ENCODE results near the gene WDR43.

WDR43 gene

DNA sequence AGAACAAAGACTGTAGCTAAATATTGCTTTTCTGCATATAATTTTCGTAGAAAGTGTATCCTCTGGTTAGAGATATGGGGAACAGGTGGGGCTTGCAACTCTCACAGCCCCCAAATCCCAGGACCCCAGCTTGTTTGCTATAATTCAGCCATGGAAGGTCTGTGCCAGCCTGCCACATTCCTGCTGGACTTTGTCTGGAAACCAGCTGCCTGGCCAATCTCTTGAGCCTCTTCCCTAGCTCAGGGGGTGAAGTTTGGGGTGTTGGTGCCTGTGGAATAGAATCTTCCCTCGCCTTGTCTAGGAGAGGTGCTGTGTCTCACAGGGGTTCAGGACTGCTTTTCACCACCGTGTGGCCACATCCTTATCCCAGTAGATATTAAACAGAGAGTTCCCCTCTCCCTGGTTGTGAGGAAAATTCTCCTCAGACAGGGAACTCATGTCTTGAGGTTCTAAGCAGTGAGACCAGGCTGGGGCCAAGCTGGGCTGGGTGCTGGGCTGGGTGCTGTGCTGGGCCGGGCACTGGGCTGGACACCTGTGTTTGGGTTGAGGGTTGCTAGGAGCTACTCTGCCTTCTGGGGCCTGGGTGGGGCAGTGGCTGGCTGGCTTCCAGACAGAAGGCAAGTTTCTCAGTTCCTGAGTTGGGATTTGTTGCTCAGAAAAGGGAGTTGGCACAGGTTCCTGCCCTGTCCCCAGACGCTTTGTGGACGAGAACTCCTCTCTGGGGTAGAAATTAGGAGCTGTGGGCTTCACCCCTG, 98.9 kb downstream of the WDR43 start:
- DNase-seq (ENCODE audit: low spot score): no peak

- DNase-seq (ENCODE audit: low spot score): no peak
Observed at GRCh38 chr2:28994074-28994473, 99.6 kb downstream of the WDR43 start.

GRCh38 chr2:28994679-28995078, 100.2 kb downstream of the WDR43 start:
- no peak for DNase-seq (ENCODE audit: low spot score)

DNA sequence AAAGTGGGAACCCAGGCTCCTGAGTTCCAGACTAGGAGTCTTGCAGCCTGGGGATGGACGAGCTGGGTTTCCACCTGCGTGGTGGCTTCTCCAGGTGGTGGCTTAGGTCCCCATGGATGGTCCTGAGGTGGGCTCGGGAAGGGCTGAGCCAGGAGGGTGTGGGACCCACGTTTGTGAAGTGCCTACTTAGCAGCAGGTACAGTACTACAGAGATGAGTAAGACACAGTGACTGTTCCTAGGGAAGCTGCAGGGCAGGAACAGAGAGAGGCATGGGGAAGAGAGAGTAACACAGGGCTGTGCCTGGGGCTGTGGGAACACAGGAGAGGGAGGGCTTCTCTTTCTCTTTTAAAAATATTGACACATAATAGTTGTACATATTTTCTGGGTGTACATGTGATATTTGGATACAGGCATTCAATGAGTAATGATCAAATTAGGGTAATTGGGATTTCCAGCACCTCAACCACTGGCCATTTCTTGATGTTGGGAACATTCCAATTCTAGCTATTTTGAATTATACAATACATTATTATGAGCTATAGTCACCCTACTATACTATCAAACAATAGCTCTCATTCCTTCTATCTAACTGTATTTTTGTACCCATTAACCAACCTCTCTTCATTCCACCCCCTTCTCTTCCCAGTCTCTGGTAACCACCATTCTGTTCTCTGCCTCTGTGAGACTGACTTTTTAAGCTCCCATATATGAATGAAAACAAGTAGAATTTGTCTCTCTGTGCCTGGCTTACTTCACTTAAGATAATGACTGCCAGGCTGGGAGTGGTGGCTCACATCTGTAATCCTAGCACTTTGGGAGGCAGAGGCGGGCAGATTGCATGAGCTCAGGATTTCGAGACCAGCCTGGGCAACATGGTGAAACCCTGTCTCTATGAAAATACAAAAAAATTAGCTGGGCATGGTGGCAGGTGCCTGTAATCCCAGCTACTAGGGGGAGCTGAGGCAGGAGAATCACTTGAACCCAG, 101.6 kb downstream of the WDR43 start:
- no peak for DNase-seq (ENCODE audit: low spot score)

DNA sequence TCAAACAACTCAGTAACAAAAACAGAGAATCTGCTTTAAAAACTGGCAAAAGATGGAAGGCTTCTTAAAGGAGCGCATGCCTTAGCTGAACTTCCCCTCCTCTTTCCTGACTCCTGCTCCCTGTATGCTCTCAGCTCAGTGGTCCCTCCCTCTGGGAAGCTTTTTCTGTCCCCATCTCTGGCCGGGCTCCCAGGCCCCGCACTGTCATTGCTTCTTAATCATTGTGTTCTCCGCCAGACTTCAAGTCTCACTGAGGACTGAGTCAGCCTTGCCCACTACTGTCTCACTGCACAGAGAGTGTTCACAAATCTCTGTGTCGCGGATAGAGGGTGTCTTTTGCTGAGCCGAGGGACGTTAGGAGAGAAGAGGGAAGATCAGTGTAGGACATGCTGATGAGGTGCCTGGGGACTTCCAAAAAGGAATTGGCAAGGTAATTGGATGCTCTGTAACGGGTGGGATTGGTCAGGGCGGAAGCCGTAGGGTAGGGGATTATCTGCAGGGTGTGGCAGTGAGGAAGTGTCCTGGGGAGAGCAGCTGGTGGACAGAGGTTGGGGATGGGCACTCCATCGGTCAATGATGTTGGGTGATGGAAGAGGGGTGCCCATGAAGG, 102.9 kb downstream of the WDR43 start:
- DNase-seq (ENCODE audit: low spot score): no peak

Measured in hematopoietic multipotent progenitor cell treated with erythropoietin and hydrocortisone succinate and interleukin-3 and kit ligand, for 15 days (in vitro differentiated cells).